Body of pancreas (tissue), 4 donors: ENCODE measurements around the gene FAM193A. TPM values are rescaled to one million over a fixed set of nuclear protein-coding genes. Genes with fewer than 3 reads are reported as not detected.

Experiments
- ATAC-seq: fragments of 150-250 bp; one replicate; pipeline ENCODE4 v1.9.1; 2016
- DNase-seq, 4 donors: peaks; one replicate each; pipeline ENCODE4 v3.0.0-alpha.2; 2019
- H3K27ac ChIP-seq, 4 donors: fragments of 200-600 bp; sonication (generic); 1 replicate in 3 of 4; 2 replicates in 1 of 4; pipeline versions ENCODE4 v1.5.1 to v1.6.1; 2016 to 2019; ENCODE audit warnings: mild to moderate bottlenecking in 1 of 4, mixed read lengths in 1 of 4, moderate library complexity in 1 of 4
- H3K27me3 ChIP-seq, 2 donors: fragments of 200-600 bp; sonication (generic); one replicate each; pipeline ENCODE4 v1.6.0; 2016; ENCODE audit warnings: mild to moderate bottlenecking in 1 of 2
- H3K36me3 ChIP-seq, 2 donors: fragments of 200-600 bp; sonication (generic); replicated peaks in 1 of 2; 2 replicates each; pipeline ENCODE4 v1.5.1; 2016; ENCODE audit warnings: low read depth in 2 of 2; ENCODE audit not compliant: insufficient read depth in 1 of 2
- H3K4me1 ChIP-seq: fragments of 200-600 bp; sonication (generic); one replicate; pipeline ENCODE4 v1.6.0; 2016
- H3K4me3 ChIP-seq, 2 donors: fragments of 200-600 bp; sonication (generic); 1 replicate in 1 of 2; 2 replicates in 1 of 2; pipeline ENCODE4 v1.5.1; 2016 to 2019
- H3K9me3 ChIP-seq, 3 donors: fragments of 200-600 bp; sonication (generic); 1 replicate in 2 of 3; 2 replicates in 1 of 3; pipeline ENCODE4 v1.5.1; 2016
- POLR2A ChIP-seq, 3 donors: fragments of 450-650 bp; IDR thresholded peaks; one replicate each; pipeline ENCODE4 v1.6.1; 2016; ENCODE audit warnings: antibody characterized with exemption in 3 of 3, mild to moderate bottlenecking in 2 of 3
- WGBS, 2 donors: methylation state at CpG; one replicate each; pipeline ENCODE4 v1.1.5; 2017; 5-methylcytosine and 5-hydroxymethylcytosine counted together
- intact Hi-C: fragments of 100-400 bp; cut with DNase I; formaldehyde crosslinking; loops from one replicate; pipeline ENCODE4 v1.15.1; 2023
- total RNA-seq, 2 donors: library from RNA; depleted of rRNA; stranded (reverse); fragments of >200 nt; gene quantifications; one replicate each; pipeline ENCODE4 v1.1.0, GENCODE V29; 2016
- TF ChIP-seq, protein P1 (sequence below), 7 experiments: fragments of 450-650 bp in 4 of 7; fragments of 200-600 bp in 3 of 7; sonication (generic) in 3 of 7; IDR thresholded peaks; one replicate each; pipeline ENCODE4 v1.5.1; 2016 to 2019; ENCODE audit warnings: antibody characterized with exemption in 7 of 7

FAM193A gene
- total RNA-seq, 2 donors from 2014 or later, result 14.8 to 22.7 TPM

DNA sequence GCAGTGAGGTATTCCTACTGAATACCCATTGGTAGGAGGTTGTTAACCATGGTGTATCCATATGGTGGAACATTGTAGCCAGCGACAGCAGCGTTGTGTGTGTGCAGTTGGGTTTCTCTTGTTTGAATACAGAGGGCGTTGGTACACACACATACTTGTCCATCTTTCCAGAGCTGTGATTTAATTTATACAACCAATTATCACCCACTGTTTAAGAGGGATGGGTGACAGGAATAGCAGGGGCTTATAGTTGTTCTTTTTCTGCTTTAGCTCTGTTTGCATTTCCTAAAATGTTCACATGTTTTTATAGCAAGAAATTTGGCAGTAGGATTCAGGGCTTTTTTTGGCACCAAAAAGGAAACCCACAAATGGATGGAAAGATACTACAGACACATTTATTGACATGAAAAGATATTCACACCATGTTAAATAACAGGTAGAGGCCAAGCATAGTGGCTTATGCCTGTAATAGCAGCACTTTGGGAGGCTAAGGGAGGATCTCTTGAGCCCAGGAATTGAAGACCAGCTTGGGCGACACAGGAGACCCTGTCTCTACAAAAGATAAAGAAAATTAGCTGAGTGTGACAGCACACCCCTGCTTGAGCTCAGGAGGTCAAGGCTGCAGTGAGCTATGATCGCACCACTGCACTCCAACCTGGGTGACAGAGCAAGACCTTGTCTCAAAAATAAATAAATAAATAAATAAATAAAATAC is 159.1 kb downstream of the FAM193A start:
- Histone ChIP-seq H3K27me3 (no peaks in the 10 kb centered on the region), H3K4me1 (no peaks in the 10 kb centered on the region), H3K27ac (no peak overlapping the region), H3K9me3 (no peaks in the 10 kb centered on the region), H3K4me3 (no peak overlapping the region), H3K36me3 (peaks cover 0 to 53% of the 10 kb centered on the region in 2 donors)
- intact Hi-C loops, result no loop called here
- DNase-seq (no peak), ATAC-seq (no peak)
- TF ChIP-seq, protein P1, sequence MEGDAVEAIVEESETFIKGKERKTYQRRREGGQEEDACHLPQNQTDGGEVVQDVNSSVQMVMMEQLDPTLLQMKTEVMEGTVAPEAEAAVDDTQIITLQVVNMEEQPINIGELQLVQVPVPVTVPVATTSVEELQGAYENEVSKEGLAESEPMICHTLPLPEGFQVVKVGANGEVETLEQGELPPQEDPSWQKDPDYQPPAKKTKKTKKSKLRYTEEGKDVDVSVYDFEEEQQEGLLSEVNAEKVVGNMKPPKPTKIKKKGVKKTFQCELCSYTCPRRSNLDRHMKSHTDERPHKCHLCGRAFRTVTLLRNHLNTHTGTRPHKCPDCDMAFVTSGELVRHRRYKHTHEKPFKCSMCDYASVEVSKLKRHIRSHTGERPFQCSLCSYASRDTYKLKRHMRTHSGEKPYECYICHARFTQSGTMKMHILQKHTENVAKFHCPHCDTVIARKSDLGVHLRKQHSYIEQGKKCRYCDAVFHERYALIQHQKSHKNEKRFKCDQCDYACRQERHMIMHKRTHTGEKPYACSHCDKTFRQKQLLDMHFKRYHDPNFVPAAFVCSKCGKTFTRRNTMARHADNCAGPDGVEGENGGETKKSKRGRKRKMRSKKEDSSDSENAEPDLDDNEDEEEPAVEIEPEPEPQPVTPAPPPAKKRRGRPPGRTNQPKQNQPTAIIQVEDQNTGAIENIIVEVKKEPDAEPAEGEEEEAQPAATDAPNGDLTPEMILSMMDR (IDR thresholded peaks at IDR 0.05), result no peak
- WGBS, 2 donors, result 83 to 94% methylated on average over 5 of the region's 5 CpGs

DNA sequence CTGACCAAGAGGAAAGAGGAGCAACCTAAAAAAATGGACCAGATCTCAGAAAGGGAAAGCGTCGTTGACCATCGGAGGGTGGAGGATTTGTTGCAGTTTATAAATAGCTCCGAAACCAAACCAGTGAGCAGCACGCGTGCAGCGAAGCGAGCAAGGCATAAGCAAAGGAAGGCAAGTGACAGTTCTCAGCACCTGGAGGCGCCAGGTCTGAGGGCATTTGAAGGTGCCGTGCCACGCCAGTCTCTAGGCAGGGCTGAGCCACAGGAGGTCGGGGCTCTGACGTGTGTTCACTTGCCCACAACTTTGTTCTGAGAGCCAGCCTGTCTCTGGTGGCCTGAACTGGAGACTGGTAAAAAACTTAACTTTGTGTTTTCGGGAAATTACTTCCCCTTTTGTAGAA is 160.0 kb downstream of the FAM193A start:
- no peak for ATAC-seq
- DNase-seq, result no peak
- Histone ChIP-seq H3K27ac (no peak overlapping the region), H3K4me3 (no peak overlapping the region), H3K4me1 (no peaks in the 10 kb centered on the region), H3K27me3 (no peaks in the 10 kb centered on the region), H3K9me3 (no peaks in the 10 kb centered on the region), H3K36me3 (peaks cover 0 to 49% of the 10 kb centered on the region in 2 donors)
- intact Hi-C loops, result no loop called here
- WGBS, 2 donors, result 92 to 96% methylated on average over 13 to 14 of the region's 14 CpGs
- TF ChIP-seq, protein P1 (IDR thresholded peaks at IDR 0.05), result no peak
- no peak for TF ChIP-seq POLR2A (IDR thresholded peaks at IDR 0.05)

DNA sequence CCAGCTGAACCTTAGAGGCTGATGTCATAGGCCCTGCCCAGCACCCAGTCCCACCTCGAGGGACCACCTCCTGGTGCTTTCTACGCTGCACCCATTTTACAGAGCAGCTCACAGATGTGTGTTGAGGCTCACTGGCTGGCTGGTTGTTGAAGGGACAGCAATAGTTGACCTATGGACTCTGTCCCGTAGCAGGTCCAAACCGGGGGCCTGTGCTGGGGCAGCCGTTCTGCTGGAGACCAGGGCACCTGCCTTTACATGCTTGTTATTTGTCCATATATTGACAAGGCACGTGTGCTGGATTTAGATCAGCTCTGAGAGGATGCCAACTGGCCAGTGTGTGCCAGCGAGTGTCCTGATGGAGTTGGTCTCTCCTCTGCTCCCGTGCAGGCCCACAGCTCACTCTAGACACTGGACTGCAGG is 161.6 kb downstream of the FAM193A start:
- Histone ChIP-seq H3K27me3 (no peaks in the 10 kb centered on the region), H3K27ac (no peak overlapping the region), H3K4me3 (no peak overlapping the region), H3K9me3 (no peaks in the 10 kb centered on the region), H3K36me3 (peaks cover 10 to 51% of the 10 kb centered on the region in 2 donors), H3K4me1 (no peaks in the 10 kb centered on the region)
- WGBS, 2 donors, result 74 to 84% methylated on average over 7 to 8 of the region's 8 CpGs
- DNase-seq (no peak), ATAC-seq (no peak)
- intact Hi-C loops, result no loop called here
- TF ChIP-seq POLR2A (IDR thresholded peaks at IDR 0.05), result no peak
- TF ChIP-seq, protein P1 (IDR thresholded peaks at IDR 0.05), result no peak

DNA sequence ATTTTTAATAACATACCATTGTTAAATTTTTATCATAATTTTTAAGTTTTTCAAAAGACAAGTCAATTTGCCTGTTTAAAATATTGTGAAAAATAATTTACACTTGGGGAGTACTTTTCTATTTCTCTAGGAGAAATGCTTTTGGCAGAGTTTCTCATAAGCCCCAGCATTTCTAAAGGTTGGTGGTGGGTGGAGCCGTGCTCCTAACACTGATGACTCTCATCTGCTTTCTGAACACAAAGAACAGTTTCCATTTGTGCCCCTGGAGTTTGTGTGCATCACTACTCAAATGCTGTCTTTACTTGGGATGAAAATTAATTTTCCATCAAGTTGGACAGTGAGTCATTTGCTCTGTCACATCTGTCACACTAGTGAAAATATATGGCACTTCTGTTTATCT is 162.1 kb downstream of the FAM193A start:
- Histone ChIP-seq H3K27ac (no peak overlapping the region), H3K9me3 (no peaks in the 10 kb centered on the region), H3K27me3 (no peaks in the 10 kb centered on the region), H3K4me3 (no peak overlapping the region), H3K4me1 (no peaks in the 10 kb centered on the region), H3K36me3 (peaks cover 10 to 54% of the 10 kb centered on the region in 2 donors)
- ATAC-seq (no peak), DNase-seq (no peak)
- WGBS, 2 donors, result 89 to 100% methylated on average over 1 of the region's 1 CpG
- no peak for TF ChIP-seq POLR2A (IDR thresholded peaks at IDR 0.05)
- TF ChIP-seq, protein P1 (IDR thresholded peaks at IDR 0.05), result no peak
- intact Hi-C loops, result no loop called here

DNA sequence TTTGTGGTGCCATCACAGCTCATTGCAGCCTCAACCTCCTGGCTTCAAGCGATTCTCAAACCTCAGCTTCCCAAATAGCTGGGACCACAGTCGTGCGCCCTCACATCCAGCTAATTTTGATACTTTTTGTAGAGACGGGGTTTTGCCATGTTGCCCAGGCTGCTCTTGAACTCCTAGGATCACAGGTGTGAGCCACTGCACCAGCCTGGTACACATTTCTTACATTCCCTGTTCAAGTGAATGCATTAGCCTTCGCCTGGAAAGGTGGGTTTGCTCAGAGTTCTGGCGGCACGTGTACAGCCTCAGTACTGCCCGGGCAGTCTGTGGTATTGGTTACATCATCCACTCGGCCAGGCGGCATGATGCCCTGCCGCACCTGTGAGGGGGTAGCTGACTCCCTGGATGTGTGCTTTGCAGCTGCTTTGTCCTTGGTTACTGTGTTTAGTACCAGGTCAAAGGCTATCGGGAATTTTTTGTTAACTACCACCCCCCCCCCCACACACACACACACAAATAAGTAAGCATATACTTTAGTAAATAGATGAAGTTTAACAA is 162.6 kb downstream of the FAM193A start:
- TF ChIP-seq POLR2A (IDR thresholded peaks at IDR 0.05), result no peak
- TF ChIP-seq, protein P1 (IDR thresholded peaks at IDR 0.05), result no peak
- Histone ChIP-seq H3K27me3 (no peaks in the 10 kb centered on the region), H3K4me1 (no peaks in the 10 kb centered on the region), H3K4me3 (no peak overlapping the region), H3K9me3 (no peaks in the 10 kb centered on the region), H3K27ac (no peak overlapping the region), H3K36me3 (peaks cover 10 to 50% of the 10 kb centered on the region in 2 donors)
- ATAC-seq, result no peak
- DNase-seq, result no peak
- intact Hi-C loops, result no loop called here
- WGBS, 2 donors, result 90% methylated on average over 10 to 12 of the region's 12 CpGs
